Omental fat pad (tissue), 4 donors: ENCODE data around the gene TMEM158. TPM values are rescaled to one million over a fixed set of nuclear protein-coding genes. Genes with fewer than 3 reads are reported as not detected.

Experiments
- ATAC-seq: fragments of 150-250 bp; one replicate; pipeline ENCODE4 v1.9.1; 2016; ENCODE audit warnings: mild to moderate bottlenecking, moderate library complexity; ENCODE audit not compliant: low FRiP score
- DNase-seq: peaks from one replicate; pipeline ENCODE4 v3.0.0-alpha.2; 2019; ENCODE audit warnings: low spot score
- total RNA-seq, 4 donors: library from RNA; depleted of rRNA; stranded (reverse); fragments of >200 nt; gene quantifications; one replicate each; pipeline ENCODE4 v1.1.0, GENCODE V29; 2016
- TF ChIP-seq, protein P1 (sequence below), 3 donors: fragments of 450-650 bp; IDR thresholded peaks; one replicate each; pipeline ENCODE4 v1.5.1; 2016 to 2017; ENCODE audit warnings: antibody characterized with exemption in 3 of 3, mild to moderate bottlenecking in 3 of 3, moderate library complexity in 2 of 3

Gene TMEM158
- total RNA-seq, 4 donors from 2014 or later = 0.44 to 15.0 (median 3.9) TPM; not detected in 1

- DNase-seq = no peak
- TF ChIP-seq, protein P1, sequence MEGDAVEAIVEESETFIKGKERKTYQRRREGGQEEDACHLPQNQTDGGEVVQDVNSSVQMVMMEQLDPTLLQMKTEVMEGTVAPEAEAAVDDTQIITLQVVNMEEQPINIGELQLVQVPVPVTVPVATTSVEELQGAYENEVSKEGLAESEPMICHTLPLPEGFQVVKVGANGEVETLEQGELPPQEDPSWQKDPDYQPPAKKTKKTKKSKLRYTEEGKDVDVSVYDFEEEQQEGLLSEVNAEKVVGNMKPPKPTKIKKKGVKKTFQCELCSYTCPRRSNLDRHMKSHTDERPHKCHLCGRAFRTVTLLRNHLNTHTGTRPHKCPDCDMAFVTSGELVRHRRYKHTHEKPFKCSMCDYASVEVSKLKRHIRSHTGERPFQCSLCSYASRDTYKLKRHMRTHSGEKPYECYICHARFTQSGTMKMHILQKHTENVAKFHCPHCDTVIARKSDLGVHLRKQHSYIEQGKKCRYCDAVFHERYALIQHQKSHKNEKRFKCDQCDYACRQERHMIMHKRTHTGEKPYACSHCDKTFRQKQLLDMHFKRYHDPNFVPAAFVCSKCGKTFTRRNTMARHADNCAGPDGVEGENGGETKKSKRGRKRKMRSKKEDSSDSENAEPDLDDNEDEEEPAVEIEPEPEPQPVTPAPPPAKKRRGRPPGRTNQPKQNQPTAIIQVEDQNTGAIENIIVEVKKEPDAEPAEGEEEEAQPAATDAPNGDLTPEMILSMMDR (IDR thresholded peaks at IDR 0.05) = no peak
- ATAC-seq = no peak
Measured at GRCh38 chr3:45188719-45189659, 37.1 kb downstream of the TMEM158 start.

GRCh38 chr3:45187694-45188141 is 38.4 kb downstream of the TMEM158 start:
- DNase-seq (no peak), ATAC-seq (no peak)
- TF ChIP-seq, protein P1 (IDR thresholded peaks at IDR 0.05) = no peak

GRCh38 chr3:45186871-45187270 is 39.2 kb downstream of the TMEM158 start:
- TF ChIP-seq, protein P1 (IDR thresholded peaks at IDR 0.05) = no peak
- DNase-seq (no peak), ATAC-seq (no peak)

DNA sequence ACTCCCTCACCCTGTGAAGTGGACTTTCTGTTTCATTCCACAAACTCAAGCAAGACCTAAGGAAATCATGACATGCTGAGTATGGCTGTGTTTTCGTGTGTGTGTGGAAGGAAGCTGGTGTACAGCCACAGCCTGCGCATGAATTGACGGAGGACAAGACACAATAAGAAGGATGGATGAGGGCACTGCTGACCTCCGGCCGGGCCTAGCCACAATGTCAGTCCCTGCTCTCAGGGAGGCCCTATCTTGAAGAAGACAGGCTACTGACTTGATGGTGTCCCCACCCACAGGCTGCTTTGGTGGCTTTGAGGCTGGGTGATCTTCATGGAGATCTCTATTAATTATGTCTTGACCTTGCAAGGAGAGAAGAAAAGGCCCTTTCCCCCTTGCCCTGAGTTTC is 40.6 kb downstream of the TMEM158 start:
- TF ChIP-seq, protein P1 (IDR thresholded peaks at IDR 0.05) = no peak
- no peak for DNase-seq
- no peak for ATAC-seq

DNA sequence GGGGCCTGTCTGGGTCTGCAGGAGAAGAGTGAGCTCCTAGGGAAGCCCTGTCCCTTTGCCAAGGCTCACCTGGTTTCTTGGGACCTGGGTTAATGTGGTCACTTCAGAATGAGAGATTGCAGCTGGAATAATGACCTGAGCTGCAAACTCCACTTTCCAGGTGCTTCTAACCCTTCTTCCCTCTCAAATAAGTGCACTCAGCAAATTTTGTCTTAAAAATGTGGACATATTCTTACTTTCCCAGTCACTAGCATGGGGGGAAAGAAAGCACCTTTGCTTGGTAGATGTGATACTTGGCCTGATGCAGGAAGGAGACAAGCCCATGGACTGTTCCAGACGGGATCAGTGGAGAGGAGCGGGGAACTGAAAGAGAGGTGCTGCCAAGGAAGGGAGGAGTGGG is 41.0 kb downstream of the TMEM158 start:
- DNase-seq = no peak
- no peak for ATAC-seq
- TF ChIP-seq, protein P1 (IDR thresholded peaks at IDR 0.05) = no peak

- no peak for DNase-seq
- TF ChIP-seq, protein P1 (IDR thresholded peaks at IDR 0.05) = no peak
- no peak for ATAC-seq
Measured at GRCh38 chr3:45183872-45184262, 42.2 kb downstream of the TMEM158 start.
